HG03521 (cell line): ENCODE results near the gene SAFB.
A peak's percentile ranks its signal among the peaks of the same experiment; 100 is the strongest.

Source experiments
- ATAC-seq: cut with Tn5 transposase; IDR thresholded peaks from one replicate; pipeline ENCODE4 v1.9.1; 2021; ENCODE audit warnings: mild to moderate bottlenecking, moderate library complexity; ENCODE audit not compliant: unreplicated experiment

SAFB gene

DNA sequence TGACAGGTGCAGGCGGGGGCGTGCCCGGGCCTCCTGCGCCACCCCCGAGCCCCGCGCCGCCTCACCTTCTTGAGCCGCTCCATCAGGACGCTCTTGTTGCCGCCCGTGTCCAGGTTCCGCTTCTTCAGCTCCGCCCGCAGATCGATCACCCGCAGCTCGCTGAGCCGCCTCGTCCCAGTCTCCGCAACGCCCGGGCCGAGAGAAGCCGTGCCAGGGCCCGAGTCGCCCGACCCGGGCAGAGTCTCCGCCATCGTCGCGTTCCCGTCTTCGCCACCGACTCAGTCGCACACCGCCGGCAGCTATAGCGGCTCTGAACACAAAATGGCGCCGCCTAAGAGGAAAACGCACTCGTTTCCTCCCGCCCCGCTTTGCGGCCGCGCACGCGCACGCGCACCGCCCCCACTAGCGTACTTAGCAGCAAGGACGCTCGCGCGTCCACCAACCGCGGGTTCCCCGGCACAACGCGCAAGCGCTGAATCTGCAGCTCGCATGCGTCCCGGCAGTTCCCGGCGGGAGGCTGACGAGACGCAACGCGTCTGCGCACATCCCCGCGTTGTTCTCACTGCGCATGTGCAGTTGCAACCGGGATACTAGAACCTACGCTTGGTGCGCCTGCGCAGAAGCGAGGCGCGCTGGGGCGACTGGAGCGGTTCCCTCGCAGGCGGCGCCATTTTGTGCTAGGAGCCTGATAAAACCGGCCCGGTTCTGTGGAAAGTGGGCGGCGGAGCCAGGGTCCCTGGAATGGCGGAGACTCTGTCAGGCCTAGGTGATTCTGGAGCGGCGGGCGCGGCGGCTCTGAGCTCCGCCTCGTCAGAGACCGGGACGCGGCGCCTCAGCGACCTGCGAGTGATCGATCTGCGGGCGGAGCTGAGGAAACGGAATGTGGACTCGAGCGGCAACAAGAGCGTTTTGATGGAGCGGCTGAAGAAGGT is at the start of gene SAFB, which contains the start of gene SAFB2:
Gene SAFB, plus strand, starts transcription at position 619 of the 932 bp plus-strand sequence. Its CDS starts 123 bp downstream, at position 742.
Gene SAFB2, minus strand, starts transcription at position 312 of the 932 bp plus-strand sequence. Its CDS starts 61 bp downstream, at position 251.
- peak; percentile 80 for ATAC-seq

GRCh38 chr19:5575590-5575989 is 47.3 kb upstream of the SAFB start:
- no peak for ATAC-seq

DNA sequence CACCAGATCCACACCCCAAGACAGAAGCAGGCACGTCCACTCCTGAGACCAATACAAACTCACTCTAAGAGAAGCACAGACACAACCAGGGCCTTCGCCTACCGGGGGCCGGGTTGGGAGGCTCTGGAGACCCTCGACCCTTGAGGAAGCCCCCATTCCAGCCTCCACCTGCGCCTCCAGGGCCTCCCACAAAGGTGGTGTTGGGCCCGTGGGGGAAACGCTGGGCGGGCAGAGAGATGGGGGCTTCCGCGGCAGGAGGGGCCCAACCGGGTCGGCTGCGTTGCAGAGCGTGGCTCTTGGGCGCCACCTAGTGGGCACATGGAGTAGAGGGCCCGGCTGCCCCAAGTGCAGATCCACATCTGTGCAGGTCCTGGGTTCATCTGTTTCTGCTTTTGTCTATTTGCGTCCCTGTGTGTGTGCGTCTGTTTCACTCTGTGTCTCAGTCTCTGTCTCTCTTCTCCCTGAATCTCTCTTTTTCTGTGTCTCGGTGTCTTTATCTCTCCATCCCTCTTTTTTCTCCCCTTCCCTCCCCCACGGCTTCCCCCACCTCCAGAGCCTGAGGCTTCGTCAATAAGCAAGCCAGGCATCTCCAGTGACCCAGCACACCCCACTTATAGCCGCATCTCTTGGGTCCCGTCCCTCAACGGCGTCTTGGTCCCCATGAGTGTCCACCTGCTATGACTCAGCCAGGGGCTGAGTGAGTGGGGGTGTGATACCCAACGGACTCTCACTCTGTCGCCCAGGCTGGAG is 44.6 kb upstream of the SAFB start:
- ATAC-seq, result no peak

DNA sequence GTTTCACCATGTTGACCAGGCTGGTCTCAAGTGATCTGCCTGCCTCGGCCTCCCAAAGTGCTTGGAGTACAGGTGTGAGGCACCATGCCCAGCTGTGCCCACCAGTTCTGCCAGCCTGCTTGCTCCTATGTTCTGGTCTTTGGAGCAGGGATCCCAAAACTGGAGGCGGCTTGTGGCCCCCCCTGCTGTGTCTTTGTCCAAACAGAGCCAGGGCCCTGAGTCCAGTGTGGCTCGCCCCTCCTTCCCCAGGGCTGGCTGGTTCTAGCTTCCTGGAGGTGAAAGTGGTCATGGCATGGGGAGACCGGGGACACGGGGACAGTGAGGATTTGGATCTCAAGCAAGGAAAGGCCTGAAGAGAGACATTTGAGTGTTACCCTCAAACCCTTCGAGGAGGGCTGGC is 43.6 kb upstream of the SAFB start:
- ATAC-seq, result no peak

DNA sequence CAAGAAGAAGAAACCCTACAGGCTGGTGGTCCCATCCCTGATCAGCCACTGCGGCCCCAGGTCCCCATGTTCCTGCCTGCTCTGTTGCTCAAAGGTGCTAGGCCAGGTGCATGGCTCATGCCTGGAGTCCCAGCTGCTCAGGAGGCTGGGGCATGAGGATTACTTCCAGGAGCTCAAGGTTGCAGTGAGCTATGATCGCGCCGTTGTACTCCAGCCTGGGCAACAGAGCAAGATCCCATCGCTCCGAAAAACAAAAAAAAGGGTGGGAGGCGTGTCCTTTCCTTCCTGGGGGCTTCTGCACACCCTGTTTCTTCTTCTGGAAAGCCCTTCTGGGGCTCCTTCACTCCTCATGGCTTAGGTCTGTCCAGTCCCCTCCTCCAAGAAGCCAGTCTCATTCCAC is 43.2 kb upstream of the SAFB start:
- ATAC-seq, result no peak

DNA sequence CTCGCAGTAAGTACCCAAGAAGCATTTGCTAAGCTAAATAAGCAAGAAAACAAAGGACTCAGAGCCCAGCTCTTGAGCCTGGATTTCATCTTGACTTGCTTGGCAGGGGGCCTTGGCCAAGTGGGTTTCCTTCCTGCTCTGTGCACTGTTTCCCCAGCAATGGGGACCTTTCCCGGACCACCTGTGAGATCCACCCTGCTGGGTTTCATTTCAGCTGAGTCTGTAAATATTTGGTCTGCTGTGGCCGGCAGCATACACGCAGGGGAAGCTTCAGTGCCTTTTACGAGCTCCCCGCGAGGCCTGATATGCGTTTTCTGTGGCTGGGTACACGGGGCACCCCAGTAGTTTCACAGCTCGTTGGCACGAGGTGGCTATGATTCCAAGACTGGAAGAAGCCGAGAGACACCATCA is 42.7 kb upstream of the SAFB start:
- ATAC-seq, result no peak

DNA sequence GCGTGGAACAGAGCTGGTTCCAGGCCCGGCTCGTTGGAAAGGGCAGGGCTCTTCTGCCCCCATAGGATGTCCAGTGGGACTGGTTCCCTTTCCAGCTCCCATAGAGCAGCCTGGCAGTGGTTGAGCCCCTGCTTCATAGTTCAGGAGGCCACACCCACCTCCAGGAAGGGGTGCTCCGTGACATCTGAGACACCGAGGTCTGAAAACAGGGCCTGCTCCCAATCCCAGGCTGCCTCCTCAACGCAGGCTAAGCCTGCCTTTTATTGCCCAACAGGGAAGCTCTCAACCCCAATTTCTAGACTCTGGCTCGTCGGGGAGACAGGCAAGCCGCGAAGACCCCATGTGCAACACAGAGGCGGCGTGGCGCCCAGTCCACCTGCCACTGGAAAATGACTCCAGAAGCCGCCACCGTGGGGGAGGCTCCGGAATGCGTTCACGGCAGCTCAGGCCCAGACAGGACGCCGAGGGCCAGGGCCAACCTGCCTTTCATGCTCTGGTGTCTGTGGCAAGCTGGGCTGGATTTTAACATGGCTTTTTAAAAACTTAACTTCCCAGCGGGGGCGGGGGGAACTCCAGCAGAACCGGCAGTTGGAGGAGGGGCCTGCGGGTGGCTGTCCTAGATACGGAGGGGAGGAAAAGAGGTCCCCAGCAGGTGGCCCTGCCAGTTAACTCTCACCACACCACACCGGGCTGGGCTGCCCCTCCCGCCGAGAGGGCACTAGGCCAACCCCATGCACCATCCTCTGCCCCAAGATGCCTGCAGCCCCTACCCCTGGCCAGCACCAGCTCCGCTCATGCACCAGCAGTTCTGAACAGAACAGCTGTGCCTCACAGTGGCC is 37.2 kb upstream of the SAFB start:
- ATAC-seq, result no peak

- no peak for ATAC-seq
Observed at GRCh38 chr19:5586300-5587070, 36.4 kb upstream of the SAFB start.

DNA sequence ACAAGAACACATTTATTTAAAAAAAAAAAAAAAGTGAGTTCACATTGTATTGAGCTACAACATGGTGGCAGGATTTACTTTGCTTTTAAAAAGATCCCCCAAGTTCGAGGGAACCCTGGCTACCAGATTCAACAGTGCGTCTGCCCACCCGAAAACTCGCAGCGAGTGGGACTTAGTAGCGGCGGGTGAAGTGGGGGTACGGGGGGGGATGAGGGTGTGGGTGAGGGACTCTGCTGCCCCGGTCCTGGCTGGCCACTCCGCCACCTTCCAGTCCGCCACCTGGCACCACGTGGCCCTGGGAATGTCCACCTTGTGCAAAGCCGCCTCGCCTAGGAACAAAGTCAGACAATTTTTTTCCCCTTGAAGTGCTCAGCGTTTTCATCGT is 35.8 kb upstream of the SAFB start:
- no peak for ATAC-seq

GRCh38 chr19:5587661-5588060 is 35.2 kb upstream of the SAFB start:
- no peak for ATAC-seq

DNA sequence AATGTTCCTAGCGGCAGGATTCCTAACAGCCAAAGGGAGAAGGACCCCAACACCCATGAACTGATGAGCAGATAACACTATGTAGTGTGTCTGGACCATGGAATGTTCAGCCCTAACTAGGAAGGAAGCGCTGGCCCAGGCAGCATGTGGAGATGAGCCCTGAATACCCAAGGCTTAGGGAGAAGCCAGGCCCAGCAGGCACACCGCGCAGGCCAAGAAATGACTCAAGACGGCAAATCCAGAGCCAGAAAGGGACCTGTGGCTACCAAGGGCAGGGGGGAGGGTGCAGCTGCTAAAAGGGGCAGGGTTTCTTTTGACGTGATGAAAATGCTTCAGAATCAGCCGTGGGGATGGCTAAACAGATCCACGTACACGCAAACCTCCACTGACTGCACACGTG is 34.4 kb upstream of the SAFB start:
- no peak for ATAC-seq

GRCh38 chr19:5588906-5589676 is 33.8 kb upstream of the SAFB start:
- ATAC-seq, result no peak

DNA sequence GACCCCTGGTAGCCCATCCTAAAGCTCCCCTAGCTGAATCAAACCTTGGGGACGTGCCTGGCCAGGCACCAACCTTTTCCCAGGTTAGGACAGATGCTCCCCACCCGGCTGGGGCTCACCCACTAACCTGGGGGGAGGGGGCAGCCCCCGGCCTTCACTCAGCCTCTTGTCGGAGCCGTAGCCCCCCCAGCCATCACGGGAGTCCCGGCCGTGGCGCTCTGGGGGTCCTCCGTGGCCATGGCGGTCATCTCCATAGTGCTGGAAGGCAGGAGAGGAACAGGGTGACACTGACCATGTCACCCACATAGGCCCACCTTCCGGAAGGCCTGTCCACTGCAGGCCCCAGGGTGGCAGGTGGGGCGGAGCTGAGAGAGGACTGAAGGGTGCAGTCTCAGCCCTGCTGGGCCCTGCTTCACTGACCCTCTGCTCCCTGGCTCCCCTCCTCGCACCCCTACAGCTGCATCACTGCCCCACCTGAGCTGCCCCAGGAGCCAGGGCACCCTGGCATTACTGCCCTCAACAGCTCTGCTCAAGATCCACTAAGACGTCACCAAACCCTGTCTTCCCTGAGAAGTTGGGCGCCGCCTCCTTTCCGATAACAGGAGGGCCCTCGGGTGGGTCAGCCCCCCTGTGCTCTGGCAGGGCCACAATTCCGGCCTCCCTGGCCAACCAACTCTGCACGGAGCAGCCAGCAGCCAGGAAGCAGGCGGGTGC is 32.6 kb upstream of the SAFB start:
- no peak for ATAC-seq

DNA sequence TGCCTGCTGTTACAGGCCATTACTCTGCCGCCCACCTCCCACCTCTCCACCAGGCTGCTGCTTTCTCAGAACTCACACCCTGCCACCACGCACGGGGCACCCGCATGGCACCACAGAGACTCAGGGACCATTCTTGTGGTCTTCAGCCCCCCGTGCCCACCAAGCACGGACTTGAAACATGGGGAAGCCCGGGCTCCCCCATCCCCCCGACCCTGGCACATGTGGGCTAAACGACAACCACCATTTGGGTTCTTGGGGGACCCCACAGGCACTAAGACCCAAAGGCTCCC is 32.1 kb upstream of the SAFB start:
- no peak for ATAC-seq

- ATAC-seq, result no peak
Observed at GRCh38 chr19:5591476-5591875, 31.4 kb upstream of the SAFB start.

- no peak for ATAC-seq
Observed at GRCh38 chr19:5592531-5593342, 30.1 kb upstream of the SAFB start.

DNA sequence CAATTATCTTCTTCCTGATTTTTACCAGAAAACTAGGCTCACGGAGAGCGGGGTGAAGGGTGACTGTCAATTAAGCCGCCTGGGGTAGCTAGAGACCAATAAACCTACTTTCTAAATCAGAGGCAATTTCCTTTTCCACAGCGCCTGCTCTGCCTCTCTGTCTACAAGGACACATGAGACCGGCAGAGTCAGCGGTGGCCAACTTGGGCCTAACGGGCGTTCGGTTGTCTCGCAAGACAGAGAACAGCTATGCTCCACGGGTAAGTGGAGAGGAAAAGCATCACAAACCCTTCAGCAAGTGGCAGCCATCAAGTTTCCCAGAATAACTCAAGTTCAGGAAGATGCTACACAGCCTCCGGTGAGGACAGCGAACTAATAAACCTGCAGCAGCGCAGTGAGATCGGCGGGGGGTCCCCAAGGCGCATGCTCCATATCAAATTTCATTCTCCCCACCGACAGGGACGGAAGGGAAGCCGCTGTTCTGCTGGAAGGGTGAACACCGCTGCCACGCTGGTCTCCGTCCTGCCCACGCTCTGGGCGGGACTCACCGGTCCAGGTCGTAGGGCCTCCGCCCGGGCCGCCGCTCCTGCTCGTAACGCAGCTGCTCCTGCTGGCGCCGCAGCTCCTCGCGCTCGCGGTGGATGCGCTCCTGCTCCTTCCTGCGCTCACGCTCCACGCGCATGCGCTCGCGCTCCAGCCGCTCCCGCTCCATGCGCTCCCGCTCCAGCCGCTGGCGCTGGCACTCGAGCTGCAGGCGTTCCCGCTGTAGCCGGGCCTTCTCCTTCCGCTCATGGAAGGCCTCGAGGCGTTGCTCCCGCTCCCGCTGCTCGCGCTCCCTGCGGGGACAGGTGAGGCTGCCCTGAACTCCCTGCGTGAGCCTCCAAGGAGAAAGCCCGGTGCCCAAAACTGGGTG is 29.3 kb upstream of the SAFB start:
- ATAC-seq, result no peak
